AG09309 (cell line): ENCODE measurements around the gene JARID2.

Experiments used
- DNase-seq: peaks from one replicate; pipeline ENCODE4 v3.0.0-alpha.2; 2010; ENCODE audit warnings: low read depth
- H3K4me3 ChIP-seq: 2 replicates; pipeline ENCODE4 v1.5.1; 2011; ENCODE audit warnings: mild to moderate bottlenecking, low read depth, low read length, moderate library complexity; ENCODE audit not compliant: control insufficient read depth
- CTCF ChIP-seq: IDR thresholded peaks from 2 replicates; pipeline ENCODE4 v1.5.1; 2011; ENCODE audit warnings: mild to moderate bottlenecking, low read depth, low read length, inconsistent platforms; ENCODE audit not compliant: insufficient read depth, control insufficient read depth; ENCODE audit errors: missing control alignments

JARID2 gene

GRCh38 chr6:15510121-15510520 is 264.3 kb downstream of the JARID2 start:
- no peak for DNase-seq
- H3K4me3 ChIP-seq = no peak overlapping the region
- no peak for TF ChIP-seq CTCF

DNA sequence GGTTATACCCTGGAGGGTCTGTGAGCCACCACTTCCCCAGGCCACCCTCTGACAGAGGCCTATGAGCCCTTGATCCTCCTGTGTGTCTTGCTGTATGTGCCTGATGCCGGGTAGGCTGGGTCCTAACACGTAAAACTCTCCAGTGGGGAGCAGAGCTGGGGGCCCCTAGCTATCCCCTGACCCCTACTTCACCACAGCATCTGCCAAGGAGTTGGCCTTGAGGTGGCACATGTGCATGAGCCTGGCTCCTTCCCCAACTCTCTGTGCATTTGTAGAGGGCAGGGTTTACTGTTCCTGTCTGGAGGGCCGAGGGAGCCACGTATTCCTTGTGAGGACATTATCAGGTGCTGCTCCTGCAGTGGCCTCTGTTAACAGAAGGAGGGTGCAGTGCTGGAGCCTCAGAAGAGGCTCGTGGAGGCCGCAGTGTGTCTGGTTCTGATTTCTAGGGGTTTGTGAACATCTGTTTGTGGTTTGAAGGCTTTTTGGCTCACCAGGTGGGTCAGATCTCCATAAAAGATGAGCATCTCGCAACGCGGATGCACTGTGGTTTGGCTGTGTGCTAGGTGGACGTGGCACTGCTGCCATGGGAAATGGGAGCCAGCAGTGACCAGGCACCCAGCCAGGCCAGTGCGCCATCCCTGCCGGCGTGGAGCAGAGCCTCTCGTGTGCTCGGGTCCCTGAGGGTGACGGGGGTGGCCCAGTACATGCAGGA is 264.8 kb downstream of the JARID2 start:
- no peak for DNase-seq
- no peak overlapping the region for H3K4me3 ChIP-seq
- no peak for TF ChIP-seq CTCF

- DNase-seq = no peak
- no peak for TF ChIP-seq CTCF
- H3K4me3 ChIP-seq = no peak overlapping the region
These were observed 265.6 kb downstream of the JARID2 start for GRCh38 chr6:15511248-15512125.

DNA sequence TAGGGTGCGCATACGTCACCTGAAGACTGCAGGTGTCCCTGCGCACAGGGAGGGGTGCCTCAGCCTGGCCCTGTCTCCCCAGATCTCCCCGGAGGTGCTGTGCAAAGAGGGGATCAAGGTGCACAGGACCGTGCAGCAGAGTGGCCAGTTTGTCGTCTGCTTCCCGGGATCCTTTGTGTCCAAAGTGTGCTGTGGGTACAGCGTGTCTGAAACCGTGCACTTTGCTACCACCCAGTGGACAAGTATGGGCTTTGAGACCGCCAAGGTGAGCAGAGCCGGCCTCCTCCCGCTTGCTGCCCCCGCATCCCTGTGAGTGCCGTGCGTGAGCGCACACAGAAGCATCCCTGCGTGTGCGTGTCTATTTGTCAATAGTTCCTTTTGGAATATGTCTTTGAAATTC is 266.3 kb downstream of the JARID2 start:
- peak; percentile 20 for TF ChIP-seq CTCF
- no peak overlapping the region for H3K4me3 ChIP-seq
- no peak for DNase-seq

- DNase-seq = no peak
- H3K4me3 ChIP-seq = no peak overlapping the region
- no peak for TF ChIP-seq CTCF
These were observed 266.9 kb downstream of the JARID2 start for GRCh38 chr6:15512721-15513120.

DNA sequence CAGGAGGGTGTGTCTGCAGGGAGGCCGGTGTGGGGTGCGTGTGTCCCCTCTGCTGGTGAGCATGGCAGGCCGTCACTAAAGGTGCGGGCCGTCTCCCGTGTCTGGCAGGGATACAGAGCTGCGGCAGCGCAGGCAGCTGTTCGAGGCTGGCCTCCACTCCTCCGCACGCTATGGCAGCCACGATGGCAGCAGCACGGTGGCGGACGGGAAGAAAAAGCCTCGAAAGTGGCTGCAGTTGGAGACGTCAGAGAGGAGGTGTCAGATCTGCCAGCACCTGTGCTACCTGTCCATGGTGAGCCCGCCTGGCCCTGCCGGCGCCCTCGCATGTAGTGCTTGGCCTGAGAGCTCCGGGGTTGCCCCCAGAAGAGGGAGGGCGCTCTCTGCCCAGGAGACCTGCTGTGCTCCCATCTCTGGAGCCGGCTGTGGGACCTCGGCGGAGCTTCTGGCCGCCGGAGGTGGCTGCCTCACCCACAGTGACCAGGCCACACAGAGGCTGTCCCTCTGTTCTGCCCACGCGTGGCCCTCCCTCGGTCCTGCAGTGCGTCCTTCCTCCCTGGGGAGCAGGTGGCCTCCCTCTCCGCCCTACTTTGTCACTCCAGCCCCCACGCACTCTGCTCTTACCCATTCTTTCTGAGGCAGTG is 267.4 kb downstream of the JARID2 start:
- DNase-seq = no peak
- no peak overlapping the region for H3K4me3 ChIP-seq
- no peak for TF ChIP-seq CTCF
